IPS-11a (cell line): ENCODE measurements around the gene KATNAL1.
"Not testable (repeated sequence)": the region's sequence is repeated elsewhere in the genome, so short reads cannot be mapped to it uniquely, and the experiment has no call there.

ENCODE experiments used
- H3K4me3 ChIP-seq: one replicate; pipeline ENCODE4 v1.5.1; 2013; ENCODE audit warnings: low read depth, low read length, control low read depth

The KATNAL1 gene

DNA sequence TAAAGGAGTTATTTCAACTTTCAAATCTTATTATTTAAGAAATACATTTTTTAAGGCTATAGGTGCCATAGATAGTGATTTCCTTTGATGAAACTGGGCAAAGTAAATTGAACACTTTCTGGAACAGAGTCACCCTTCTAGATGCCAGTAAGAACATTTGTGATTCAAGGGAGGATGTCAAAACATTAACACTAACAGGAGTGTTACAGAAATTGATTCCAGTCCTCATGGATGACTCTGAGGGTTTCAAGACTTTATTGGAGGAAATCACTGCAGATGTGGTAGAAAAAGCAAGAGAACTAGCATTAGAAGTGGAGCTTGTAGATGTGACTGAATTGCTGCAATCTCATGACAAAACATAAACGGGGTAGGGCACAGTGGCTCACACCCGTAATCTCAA, 12.2 kb downstream of the KATNAL1 start:
- no peak overlapping the region for H3K4me3 ChIP-seq

DNA sequence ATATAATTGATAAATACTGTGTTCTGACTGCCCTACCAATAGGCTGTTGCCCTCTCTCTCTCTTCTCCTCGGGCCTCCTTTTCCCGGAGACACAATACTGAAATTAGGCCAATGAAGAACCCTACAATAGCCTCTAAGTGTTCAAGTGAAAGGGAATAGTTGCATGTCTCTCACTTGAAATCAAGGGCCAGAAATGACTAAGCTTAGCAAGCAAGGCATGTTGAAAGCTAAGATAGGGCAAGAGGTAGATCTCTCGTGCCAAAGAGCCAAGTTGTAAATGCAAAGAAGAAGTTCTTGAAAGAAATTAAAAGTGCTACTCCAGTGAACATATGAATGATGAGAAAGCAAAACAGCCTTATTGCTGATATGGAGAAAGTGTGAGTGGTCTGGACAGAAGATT, 13.3 kb downstream of the KATNAL1 start:
- H3K4me3 ChIP-seq = no peak overlapping the region

DNA sequence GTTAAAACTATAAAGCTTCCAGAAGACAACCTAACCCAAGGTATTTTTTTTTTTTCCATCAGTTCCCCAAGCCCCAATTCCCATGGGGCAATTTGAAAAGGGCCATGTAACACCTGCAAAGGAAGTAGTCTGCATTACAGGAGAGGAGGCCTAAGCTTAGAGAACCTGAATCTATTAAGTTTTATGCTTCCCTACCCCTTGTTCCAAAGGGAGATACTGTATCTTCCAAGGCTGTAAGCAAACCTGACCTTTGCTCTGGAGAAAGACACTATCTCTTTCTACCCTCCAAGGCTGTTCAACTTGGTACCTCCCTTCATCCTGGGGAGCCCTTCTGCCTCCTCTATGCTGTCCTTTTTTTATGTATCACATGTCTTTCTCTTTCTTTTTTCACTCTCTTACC, 15.0 kb downstream of the KATNAL1 start:
- no peak overlapping the region for H3K4me3 ChIP-seq

DNA sequence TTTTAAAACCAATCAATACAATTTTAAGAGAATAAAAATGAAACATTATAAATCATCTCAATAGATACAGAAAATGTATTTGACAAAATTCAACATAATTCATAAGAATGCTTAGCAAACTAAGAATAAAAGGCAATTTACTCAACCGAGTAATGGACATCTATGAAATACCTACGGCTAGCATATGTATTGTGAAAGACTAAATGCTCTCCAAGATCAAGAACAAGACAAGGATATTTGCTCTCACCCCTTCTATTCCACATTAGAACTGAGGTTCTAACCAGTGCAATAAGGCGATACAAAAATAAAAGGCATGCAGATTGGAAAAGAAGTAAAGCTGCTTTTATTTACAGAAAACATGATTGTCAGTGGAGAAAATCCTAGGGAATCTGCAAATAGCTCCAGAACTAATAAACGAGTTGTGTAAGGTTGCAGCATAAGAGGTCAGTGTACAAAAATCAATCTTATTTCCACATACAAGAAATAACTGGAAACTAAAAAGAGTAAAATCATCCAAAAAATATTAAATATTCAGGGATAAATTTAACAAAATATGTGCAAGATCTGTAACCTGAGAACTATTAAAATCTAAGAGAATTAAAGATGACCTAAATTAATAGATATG, 16.4 kb downstream of the KATNAL1 start:
- no peak overlapping the region for H3K4me3 ChIP-seq

DNA sequence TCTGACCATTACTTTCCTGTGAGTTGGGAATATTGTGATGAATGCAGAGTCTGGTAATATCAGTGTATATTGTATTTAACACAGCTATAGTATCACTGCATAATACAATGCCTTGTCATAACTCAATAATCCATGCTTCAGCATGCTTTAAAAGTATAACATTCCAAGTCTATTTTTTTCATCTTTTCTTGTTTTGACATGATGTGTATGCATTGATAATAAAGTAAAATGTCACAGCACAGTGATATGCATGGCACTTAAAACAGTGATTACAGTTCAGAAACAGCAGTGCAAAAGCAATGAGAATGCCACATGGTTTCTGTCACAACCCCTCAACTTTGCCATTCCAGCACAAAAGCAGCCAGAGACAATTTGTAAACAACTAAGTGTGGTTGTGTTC, 17.8 kb downstream of the KATNAL1 start:
- H3K4me3 ChIP-seq = no peak overlapping the region

DNA sequence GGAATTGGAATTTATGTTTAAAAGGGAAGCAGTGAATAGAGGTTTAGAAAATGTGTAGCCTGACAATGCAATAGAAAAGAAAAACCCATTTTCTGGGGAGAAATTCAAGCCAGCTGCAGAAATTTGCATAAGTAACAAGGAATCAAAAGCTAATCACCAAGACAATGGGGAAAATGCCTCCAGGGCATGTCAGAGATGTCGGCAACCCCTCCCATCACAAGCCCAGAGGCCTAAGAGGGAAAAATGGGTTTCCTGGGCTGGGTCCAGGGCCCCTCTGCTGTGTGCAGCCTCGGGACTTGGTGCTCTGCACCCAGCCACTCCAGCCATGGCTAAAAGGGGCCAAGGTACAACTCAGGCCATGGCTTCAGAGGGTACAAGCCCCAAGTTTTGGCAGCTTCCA, 21.3 kb downstream of the KATNAL1 start:
- not testable (repeated sequence) for H3K4me3 ChIP-seq

DNA sequence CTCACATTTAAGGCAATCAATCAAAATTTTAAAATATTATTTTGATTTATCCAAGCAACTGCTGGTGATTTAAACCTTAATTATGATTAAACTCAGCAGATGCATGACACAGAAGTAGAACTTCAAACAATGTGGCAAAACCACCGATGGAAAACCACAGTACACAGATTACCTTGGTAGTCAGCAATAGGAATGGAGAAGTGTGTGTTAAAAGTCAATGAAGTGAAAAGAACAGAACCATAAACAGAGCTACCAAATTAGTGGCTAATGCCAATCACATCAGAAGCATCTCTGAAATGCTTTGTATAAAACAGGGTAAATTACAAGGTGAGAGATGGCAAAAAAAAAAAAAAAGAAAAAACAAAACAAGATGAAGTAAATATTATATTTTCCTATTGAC, 31.2 kb downstream of the KATNAL1 start:
- no peak overlapping the region for H3K4me3 ChIP-seq

DNA sequence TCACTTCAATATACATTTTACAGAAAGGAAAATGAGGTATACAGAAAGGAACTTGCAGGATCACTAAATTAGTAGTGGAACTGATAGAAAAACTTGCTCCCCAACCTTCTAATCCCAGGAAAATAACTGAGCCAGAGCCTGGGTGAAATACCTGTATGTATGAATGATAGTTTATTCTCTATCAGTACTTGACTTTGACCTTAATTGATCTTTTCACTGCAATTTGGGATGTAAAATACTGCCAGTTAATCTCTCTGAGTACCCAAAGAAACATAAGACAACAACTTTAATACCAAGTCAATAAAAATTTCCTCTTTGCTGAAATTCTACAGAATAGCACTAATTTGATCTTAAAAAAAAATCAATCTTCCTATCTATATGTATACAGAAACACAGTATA, 33.3 kb downstream of the KATNAL1 start:
- no peak overlapping the region for H3K4me3 ChIP-seq

DNA sequence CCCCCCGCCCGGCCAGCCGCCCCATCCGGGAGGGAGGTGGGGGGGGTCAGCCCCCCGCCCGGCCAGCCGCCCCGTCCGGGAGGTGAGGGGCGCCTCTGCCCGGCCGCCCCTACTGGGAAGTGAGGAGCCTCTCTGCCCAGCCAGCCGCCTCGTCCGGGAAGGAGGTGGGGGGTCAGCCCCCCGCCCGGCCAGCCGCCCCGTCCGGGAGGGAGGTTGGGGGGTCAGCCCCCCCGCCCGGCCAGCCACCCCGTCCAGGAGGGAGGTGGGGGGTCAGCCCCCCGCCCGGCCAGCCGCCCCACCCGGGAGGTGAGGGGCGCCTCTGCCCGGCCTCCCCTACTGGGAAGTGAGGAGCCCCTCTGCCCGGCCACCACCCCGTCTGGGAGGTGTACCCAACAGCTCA, 37.3 kb downstream of the KATNAL1 start:
- not testable (repeated sequence) for H3K4me3 ChIP-seq

DNA sequence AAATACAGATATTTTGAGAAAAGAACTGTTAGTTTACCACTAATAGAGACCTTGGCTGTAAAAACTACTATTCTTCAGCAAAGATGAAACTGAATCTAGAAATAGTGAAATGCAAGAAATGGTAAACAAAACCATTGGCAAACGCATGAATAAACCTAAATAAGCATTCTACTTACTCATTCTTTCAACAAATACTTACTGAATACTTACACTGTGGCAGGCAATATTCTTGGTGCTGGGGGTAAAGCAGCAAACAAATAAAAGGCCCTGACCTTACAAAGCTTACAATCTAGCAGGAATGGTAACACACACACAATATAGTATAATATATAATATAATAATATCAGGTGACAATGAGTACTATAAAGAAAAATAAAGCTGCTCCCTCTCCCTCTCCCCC, 38.7 kb downstream of the KATNAL1 start:
- no peak overlapping the region for H3K4me3 ChIP-seq

DNA sequence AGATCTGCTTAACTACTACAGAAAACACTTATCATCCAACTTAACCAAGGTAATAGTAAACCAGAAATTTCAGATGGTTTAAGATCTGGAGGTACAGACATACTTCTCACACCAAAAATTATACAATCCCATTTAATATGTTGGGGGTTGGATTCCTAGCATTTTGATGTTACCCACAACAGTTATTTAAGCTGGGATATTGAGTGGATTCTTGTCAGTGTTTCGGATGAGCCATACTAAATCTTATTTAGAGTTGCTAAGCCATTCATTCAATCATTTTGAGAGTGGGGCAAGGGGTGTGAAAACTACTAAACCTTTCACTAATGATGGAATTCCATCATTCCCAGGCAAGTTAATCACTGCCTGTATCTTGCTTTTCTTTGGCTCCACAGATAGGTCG, 40.6 kb downstream of the KATNAL1 start:
- H3K4me3 ChIP-seq = no peak overlapping the region

DNA sequence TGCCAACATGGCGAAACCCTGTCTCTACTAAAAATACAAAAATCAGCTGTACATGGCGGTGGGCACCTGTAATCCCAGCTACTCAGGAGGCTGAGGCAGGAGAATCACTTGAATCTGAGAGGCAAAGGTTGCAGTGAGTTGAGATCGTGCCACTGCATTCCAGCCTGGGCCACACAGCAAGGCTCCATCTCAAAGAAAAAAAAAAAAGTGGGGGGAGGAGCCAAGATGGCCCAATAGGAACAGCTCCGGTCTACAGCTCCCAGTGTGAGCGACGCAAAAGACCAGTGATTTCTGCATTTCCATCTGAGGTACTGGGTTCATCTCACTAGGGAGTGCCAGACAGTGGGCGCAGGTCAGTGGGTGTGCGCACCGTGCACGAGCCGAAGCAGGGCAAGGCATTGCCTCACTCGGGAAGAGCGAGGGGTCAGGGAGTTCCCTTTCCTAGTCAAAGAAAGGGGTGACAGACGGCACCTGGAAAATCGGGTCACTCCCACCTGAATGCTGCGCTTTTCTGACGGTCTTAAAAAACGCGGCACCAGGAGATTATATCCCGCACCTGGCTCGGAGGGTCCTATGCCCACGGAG, 48.1 kb downstream of the KATNAL1 start:
- H3K4me3 ChIP-seq = not testable (repeated sequence)

DNA sequence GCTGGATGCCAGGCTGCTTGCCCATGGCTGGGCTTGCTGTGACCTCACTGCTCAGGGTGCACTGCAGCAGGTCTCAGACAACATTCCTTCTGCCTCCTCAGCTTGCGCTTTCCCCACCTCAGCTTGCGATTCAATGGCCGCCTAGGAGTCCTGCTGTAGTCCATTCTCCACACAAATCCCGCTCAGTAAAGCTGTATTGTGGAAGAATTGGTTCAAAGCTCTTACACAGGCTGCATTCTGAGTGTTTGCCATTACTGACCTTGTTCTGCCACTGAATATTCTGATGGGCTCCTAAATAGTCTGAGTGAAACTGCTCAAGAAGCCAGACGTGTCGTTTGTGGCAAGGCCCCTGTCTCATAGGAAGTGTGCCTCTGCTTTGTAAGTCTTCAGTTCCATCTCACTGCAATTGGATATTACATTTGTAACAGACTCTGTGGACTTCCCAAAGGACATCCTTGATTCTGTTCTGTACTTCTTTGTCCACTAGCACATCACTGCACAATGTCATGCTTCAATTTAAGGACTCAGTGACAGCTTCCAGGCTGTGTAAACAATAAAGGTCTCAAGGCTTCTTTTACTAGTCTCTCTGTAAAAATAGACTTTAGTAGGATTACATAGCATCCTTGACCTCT, 49.8 kb downstream of the KATNAL1 start:
- H3K4me3 ChIP-seq = no peak overlapping the region

DNA sequence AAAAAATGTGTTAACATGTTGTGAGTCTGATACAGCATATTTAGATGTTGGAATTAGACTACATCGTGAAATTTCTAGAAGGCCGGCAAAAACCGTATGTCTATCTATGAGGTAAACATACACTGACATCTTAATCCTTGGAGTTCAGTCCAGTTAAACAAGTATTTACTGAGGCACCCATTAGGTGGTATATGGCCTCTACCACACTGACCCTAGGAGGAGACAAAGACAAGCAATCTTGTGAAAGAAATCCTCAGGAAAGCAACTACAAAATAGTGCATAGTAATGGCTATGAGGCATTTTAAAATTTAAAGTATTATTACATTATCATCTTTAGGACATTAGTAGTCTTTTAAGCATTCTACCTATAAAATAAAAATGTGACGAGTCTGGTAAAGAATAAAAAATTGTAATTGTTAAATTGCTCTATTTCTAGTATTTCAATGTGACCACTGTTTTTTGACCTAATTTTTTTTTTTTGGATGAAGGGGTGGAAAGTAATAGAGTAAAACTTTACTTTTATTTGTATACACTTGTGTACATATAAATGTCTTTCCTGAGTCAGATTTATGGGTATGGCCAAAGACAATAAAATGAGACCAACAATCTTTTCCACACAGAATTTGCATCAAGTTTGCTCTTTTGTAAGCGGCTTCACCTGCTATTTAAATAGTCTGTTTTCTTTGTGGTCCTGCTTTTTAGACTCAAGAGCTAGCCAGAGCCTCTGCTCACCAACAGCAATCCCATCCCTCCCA, 50.5 kb downstream of the KATNAL1 start:
- H3K4me3 ChIP-seq = no peak overlapping the region

DNA sequence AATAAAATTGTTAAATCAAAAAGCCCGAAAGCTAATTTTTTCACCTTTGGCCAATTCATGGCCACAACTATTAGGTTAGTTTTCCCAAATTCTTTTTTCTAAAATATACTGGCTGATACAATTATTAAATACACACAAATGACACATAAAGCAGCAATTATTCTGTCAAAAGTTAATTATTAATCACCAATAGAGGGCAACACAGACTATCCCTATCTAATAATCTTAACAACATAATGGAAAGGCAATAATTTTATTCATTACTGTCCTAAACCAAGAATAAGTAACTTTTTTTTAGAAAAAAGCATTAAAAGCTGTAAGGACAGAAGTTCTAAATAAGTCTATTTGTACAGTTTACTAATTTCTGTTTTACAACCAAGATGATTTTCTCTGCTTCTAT, 51.7 kb downstream of the KATNAL1 start:
- H3K4me3 ChIP-seq = no peak overlapping the region

DNA sequence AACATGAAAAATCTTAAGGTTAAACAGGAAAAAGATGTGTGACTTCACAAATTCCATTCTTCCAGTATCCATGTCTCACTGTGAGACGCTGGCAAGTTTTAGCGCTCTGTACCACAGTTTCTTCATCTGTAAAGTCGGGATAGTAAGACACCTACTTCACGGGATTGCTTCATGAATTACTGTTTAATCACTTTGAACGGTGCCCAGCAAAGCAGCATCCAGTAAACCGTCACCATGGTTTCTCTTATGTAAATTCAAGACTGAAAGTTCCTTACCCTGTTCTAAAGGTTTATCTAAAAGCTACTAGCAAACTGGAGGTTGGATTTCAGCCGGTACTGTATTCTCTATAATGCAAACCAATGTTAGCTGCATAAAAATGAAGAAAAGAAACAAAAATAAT, 53.5 kb downstream of the KATNAL1 start:
- no peak overlapping the region for H3K4me3 ChIP-seq

DNA sequence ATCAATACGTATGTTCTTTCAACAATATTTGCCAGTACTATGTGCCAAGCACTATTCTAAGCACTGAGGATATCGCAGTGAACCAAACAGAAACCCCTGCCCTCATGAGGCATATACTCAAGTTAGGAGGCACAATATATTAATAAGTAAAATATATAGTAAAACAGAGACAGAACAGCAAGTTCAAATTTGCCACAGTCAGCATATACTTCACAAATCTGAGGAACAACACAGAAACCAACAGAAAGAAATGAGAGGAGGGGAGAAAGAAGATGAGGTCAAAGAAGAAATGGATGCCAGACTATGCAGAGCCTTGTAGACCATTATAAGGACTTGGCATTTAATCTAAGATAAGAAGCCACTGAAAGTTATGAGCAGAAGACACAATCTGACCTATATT, 59.9 kb downstream of the KATNAL1 start:
- H3K4me3 ChIP-seq = no peak overlapping the region

DNA sequence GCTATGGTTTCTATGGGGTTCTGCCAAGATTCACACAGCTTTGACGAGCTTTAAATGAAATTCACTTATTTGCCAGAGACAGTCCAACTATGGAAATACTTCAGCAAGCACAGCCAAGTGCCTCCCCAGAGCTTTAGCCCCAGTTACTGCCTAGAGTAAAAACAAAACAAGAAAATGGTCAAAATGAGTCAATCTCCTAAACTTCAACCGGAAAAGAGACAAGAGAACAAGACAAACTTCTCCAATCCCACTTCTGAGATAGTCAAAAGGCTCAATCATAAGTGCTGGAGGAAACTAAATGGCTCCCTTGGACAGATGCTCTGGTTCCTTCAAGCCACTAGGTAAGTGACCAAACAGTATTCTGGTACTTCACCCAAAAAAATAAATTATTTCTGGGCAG, 65.8 kb downstream of the KATNAL1 start:
- no peak overlapping the region for H3K4me3 ChIP-seq

DNA sequence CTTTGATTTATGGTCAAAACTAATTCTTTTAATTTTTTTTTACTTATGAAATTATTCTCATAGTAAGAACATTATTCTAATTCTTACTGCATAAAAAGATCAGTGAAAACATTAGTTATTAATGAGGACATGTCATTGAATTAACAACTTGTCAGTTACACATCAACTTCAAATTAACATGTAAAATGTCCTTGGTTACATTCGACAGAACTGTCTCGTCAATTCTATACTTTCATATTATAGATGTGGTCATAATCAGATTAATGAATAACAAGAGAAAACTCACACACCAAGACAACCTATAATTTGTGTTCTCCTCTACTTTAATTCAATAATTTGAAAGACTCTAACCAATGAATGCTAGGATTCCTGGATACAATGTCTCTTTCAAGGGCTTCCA, 66.7 kb downstream of the KATNAL1 start:
- H3K4me3 ChIP-seq = no peak overlapping the region

DNA sequence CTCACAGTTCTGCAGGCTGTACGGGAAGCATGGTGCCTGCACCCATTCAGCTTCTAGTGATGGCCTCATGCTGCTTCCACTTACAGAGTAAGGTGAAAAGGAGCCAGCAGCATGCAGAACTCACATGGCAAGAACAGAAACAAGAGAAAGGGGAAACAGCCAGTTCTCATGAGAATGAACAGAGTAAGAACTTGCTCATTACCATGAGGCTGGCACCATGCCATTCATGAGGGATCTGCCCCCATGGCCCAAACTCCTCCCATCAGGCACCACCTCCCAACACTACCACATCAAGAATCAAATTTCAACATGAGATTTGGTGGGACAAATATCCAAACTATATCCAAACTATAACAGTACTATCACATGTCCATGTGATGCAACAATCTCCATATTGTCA, 72.1 kb downstream of the KATNAL1 start:
- no peak overlapping the region for H3K4me3 ChIP-seq

DNA sequence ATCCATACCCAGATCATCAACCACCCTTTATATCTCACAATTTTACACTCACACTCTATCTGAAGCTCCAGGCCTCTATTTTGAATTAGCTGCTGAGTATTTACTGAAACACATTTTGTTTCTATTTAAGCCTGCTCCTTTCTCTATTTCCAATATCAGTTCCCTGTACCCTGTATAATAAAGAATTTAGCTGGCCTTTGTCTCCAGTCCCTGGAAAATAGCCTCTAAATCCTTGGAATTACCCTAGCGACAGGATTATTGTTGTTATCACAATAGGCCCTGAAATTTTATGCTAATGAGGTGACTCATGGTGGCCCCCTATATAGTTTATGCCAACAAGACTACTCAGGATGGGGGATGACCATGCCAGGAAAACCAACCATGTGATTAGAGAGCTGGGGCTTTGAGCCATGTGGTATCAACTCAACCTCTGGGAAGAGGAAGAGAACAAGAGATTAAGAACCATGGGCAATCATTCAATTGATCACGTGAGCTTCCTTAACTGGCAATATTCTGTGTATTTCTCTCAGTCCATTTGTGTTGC, 72.7 kb downstream of the KATNAL1 start:
- H3K4me3 ChIP-seq = no peak overlapping the region

DNA sequence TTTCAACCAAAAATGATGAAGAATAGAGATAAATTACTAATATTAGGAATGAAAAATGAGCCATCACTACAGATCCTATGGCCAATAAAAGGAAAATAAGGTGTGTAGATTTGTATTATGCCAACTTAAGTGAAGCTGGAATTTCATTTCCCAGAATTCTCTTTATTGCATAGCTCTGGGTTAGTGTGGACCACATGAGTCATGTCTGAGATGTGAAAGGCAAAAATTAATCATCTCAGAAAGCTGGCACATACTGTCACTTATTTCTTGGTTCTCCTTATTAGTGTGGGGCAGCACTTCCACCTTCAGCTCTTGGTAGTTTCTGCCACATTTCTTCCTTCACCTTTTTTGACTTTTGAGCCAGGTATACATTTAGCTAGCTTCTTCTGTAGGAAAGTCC, 82.6 kb downstream of the KATNAL1 start:
- H3K4me3 ChIP-seq = no peak overlapping the region
